ENCODE data around the gene ACVRL1. TPM values are rescaled to one million over a fixed set of nuclear protein-coding genes. Genes with fewer than 3 reads are reported as not detected.

Gene ACVRL1
- total and polyA plus RNA-seq, 8 donors, result 74.2 to 173 (median 95.8) TPM

- intact Hi-C loops (cut with DNase I), result no loop called here
- no peak for TF ChIP-seq CTCF (IDR thresholded peaks at IDR 0.05)
- H3K27ac ChIP-seq, result no peak overlapping the region
- ATAC-seq (no peak), DNase-seq (no peak)
- H3K4me3 ChIP-seq, result no peak overlapping the region
- peaks cover 3 to 74% of the 10 kb centered on the region in 2 donors for H3K27me3 ChIP-seq
- H3K36me3 ChIP-seq, result no peaks in the 10 kb centered on the region
- peaks cover 9 to 33% of the 10 kb centered on the region in 2 donors for H3K4me1 ChIP-seq
- no peaks in the 10 kb centered on the region for H3K9me3 ChIP-seq
These were observed 37.4 kb upstream of the ACVRL1 start for GRCh38 chr12:51869931-51870330.

GRCh38 chr12:51870504-51870903, 36.8 kb upstream of the ACVRL1 start:
- peaks cover 9 to 33% of the 10 kb centered on the region in 2 donors for H3K4me1 ChIP-seq
- no peak for ATAC-seq
- no peaks in the 10 kb centered on the region for H3K9me3 ChIP-seq
- no peak for DNase-seq
- TF ChIP-seq CTCF (IDR thresholded peaks at IDR 0.05), result no peak
- no peak overlapping the region for H3K4me3 ChIP-seq
- no peak overlapping the region for H3K27ac ChIP-seq
- no peaks in the 10 kb centered on the region for H3K36me3 ChIP-seq
- intact Hi-C loops (cut with DNase I), result no loop called here
- H3K27me3 ChIP-seq, result peaks cover 3 to 69% of the 10 kb centered on the region in 2 donors

GRCh38 chr12:51871126-51871525, 36.2 kb upstream of the ACVRL1 start:
- intact Hi-C loops (cut with DNase I), result no loop called here
- no peak for DNase-seq
- ATAC-seq, result peak; percentile 43
- Histone ChIP-seq H3K27me3 (peaks cover 3 to 62% of the 10 kb centered on the region in 2 donors), H3K9me3 (no peaks in the 10 kb centered on the region), H3K27ac (no peak overlapping the region), H3K36me3 (no peaks in the 10 kb centered on the region), H3K4me1 (peaks cover 9 to 33% of the 10 kb centered on the region in 2 donors), H3K4me3 (no peak overlapping the region)
- no peak for TF ChIP-seq CTCF (IDR thresholded peaks at IDR 0.05)

GRCh38 chr12:51871918-51872688, 35.2 kb upstream of the ACVRL1 start:
- no peaks in the 10 kb centered on the region for H3K36me3 ChIP-seq
- no peak overlapping the region for H3K27ac ChIP-seq
- peaks cover 9 to 33% of the 10 kb centered on the region in 2 donors for H3K4me1 ChIP-seq
- DNase-seq (no peak), ATAC-seq (no peak)
- peaks cover 3 to 62% of the 10 kb centered on the region in 2 donors for H3K27me3 ChIP-seq
- H3K9me3 ChIP-seq, result no peaks in the 10 kb centered on the region
- TF ChIP-seq CTCF (IDR thresholded peaks at IDR 0.05), result no peak
- intact Hi-C loops (cut with DNase I), result no loop called here
- no peak overlapping the region for H3K4me3 ChIP-seq

GRCh38 chr12:51872689-51872981, 34.7 kb upstream of the ACVRL1 start:
- no peak overlapping the region for H3K27ac ChIP-seq
- no peak for ATAC-seq

More at GRCh38 chr12:51872689-51872981, 34.7 kb upstream of the ACVRL1 start:
- Histone ChIP-seq H3K27me3 (peaks cover 3 to 58% of the 10 kb centered on the region in 2 donors), H3K36me3 (no peaks in the 10 kb centered on the region), H3K4me3 (no peak overlapping the region), H3K9me3 (no peaks in the 10 kb centered on the region), H3K4me1 (peaks cover 9 to 33% of the 10 kb centered on the region in 2 donors)
- no peak for DNase-seq
- intact Hi-C loops (cut with DNase I), result no loop called here
- TF ChIP-seq CTCF (IDR thresholded peaks at IDR 0.05), result no peak
